ENCODE data around the gene LILRB1. TPM values are rescaled to one million over a fixed set of nuclear protein-coding genes. Genes with fewer than 3 reads are reported as not detected.
"Not testable (repeated sequence)": the region's sequence is repeated elsewhere in the genome, so short reads cannot be mapped to it uniquely, and the experiment has no call there.

LILRB1 gene
- total RNA-seq, 1 donor, result not detected

DNA sequence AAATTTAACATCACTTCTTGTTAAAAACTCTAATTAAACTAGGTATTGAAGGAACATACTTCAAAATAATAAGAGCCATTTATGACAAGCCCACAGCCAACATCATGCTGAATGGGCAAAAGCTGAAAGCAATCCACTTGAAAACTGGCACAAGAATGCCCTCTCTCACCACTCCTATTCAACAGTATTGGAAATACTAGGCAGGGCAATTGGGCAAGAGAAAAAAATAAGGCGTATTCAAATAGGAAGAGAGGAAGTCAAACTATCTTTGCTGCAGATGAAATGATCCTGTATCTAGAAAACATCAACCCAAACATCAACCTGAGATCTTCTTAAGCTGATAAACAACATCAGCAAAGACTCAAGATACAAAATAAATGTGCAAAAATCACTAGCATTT is 15.6 kb upstream of the LILRB1 start:
- H3K4me3 ChIP-seq (ENCODE audit: low read depth, low read length), result no peak overlapping the region
- TF ChIP-seq, protein P1, sequence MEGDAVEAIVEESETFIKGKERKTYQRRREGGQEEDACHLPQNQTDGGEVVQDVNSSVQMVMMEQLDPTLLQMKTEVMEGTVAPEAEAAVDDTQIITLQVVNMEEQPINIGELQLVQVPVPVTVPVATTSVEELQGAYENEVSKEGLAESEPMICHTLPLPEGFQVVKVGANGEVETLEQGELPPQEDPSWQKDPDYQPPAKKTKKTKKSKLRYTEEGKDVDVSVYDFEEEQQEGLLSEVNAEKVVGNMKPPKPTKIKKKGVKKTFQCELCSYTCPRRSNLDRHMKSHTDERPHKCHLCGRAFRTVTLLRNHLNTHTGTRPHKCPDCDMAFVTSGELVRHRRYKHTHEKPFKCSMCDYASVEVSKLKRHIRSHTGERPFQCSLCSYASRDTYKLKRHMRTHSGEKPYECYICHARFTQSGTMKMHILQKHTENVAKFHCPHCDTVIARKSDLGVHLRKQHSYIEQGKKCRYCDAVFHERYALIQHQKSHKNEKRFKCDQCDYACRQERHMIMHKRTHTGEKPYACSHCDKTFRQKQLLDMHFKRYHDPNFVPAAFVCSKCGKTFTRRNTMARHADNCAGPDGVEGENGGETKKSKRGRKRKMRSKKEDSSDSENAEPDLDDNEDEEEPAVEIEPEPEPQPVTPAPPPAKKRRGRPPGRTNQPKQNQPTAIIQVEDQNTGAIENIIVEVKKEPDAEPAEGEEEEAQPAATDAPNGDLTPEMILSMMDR (IDR thresholded peaks at IDR 0.05; ENCODE audit: insufficient read depth, low read length), result no peak
- no peak for DNase-seq (ENCODE audit: low read depth)

DNA sequence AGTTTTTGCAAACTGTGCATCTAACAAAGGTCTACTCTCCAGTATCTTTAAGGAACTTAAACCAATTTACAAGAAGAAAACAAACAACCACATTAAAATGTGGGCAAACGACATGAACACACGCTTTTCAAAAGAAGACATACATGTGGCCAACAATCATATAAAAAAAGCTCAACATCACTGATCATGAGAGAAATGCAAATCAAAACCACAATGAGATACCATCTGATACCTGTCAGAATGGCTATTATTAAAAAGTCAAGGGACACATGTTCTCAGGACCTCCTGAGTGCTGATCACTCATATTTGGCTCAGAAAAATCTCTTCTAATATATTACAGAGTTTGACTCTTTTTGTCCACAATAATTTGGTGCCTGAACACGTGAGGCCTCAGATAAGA is 14.2 kb upstream of the LILRB1 start:
- no peak for DNase-seq (ENCODE audit: low read depth)
- TF ChIP-seq, protein P1 (IDR thresholded peaks at IDR 0.05; ENCODE audit: insufficient read depth, low read length), result no peak
- H3K4me3 ChIP-seq (ENCODE audit: low read depth, low read length), result no peak overlapping the region

- no peak for DNase-seq (ENCODE audit: low read depth)
- no peak overlapping the region for H3K4me3 ChIP-seq (ENCODE audit: low read depth, low read length)
- TF ChIP-seq, protein P1 (IDR thresholded peaks at IDR 0.05; ENCODE audit: insufficient read depth, low read length), result no peak
Observed at GRCh38 chr19:54616821-54617560, 13.3 kb upstream of the LILRB1 start.

DNA sequence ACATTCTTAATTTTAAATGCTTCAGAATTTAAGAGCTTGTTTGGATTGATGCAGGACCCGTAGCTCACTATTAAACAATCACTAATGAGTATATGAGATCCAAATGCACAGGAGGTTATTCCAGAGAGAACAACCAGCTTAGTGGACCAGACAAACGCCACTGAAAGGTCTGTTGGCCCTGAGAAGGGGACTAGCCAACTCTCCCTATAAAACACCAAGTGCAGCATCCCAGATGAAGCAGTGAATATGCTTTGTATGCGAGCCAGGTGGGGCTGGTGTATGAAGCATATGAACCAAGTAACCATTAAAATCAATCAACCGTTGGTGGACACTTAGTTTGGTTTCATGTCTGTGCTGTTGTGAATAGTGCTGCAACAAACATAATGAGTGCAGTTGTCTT is 9.8 kb upstream of the LILRB1 start:
- no peak for DNase-seq (ENCODE audit: low read depth)
- H3K4me3 ChIP-seq (ENCODE audit: low read depth, low read length), result no peak overlapping the region
- TF ChIP-seq, protein P1 (IDR thresholded peaks at IDR 0.05; ENCODE audit: insufficient read depth, low read length), result no peak

DNA sequence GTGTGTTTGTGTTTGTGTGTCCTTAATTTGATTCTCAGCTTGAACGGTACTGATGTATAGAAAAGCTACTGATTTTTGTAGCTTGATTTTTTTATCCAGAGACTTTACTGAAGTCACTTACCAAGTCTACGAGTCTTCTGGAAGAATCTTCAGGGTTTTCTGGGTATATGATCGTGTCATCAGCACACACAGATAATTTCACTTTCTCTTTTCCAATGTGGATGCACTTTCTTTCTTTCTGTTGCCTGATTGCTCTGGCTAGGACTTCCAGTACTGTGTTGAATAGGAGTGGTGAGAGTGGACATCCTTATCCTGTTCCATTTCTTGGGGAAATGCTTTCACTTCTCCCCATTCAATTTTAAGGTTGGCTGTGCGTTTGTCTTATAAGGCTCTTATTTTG is 7.9 kb upstream of the LILRB1 start:
- TF ChIP-seq, protein P1 (IDR thresholded peaks at IDR 0.05; ENCODE audit: insufficient read depth, low read length), result no peak
- DNase-seq (ENCODE audit: low read depth), result no peak
- H3K4me3 ChIP-seq (ENCODE audit: low read depth, low read length), result no peak overlapping the region

- H3K4me3 ChIP-seq (ENCODE audit: low read depth, low read length); DNase-seq (ENCODE audit: low read depth): not testable (repeated sequence)
Observed at GRCh38 chr19:54624234-54624633, 6.0 kb upstream of the LILRB1 start.

DNA sequence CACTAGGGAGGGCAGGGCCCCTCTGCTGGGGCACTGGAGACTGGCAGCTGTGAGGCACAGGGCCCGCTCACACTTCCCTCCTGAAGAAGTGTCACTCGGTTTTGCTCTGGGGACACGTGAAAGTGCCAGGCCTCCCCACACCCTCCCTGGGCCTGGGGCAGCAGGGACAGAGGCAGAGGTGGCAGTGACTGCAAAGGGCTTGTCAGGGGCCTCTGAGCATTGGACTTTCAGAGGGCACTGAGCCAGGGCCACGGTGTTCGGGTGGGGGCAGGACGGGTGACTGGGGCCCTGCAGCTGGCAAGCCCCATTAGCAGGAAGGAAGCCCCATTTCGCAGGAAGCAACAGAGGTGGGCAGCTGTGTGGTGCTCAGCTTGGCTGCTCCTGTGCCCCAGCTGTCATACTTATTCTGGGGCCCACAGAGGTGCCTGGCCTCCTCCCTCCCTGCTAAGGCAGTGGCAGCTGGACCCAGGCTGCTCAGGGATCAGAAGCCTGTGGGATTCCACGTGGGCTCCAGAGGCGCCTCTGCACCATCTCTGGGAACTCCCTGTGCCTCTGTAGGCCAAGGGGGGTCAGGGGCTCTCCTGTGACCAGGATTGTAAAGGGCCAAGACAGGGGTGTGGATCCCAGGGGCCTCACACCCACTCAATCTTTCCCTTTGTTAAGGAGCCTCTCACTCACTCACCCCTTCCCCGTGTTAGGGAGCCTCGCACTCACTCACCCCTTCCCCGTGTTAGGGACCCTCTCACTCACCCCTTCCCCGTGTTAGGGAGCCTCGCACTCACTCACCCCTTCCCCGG is 5.2 kb upstream of the LILRB1 start:
- not testable (repeated sequence) for H3K4me3 ChIP-seq (ENCODE audit: low read depth, low read length); DNase-seq (ENCODE audit: low read depth)

Measured in fibroblast of the aortic adventitia (primary cell).